Vagina (tissue), 2 donors: Measurements from ENCODE around the gene VAMP2. TPM values are rescaled to one million over a fixed set of nuclear protein-coding genes. Genes with fewer than 3 reads are reported as not detected.

Source experiments
- DNase-seq, 2 donors: peaks; one replicate each; pipeline ENCODE4 v3.0.0-alpha.2; 2017; ENCODE audit errors: extremely low spot score in 2 of 2
- H3K27ac ChIP-seq: fragments of 200-600 bp; sonication (generic); one replicate; pipeline ENCODE4 v1.5.1; 2019
- H3K27me3 ChIP-seq: fragments of 200-600 bp; sonication (generic); one replicate; pipeline ENCODE4 v1.5.1; 2019
- H3K36me3 ChIP-seq, 2 donors: fragments of 200-600 bp; sonication (generic); one replicate each; pipeline ENCODE4 v1.5.1; 2017 to 2019
- H3K4me1 ChIP-seq: fragments of 200-600 bp; sonication (generic); one replicate; pipeline ENCODE4 v1.5.1; 2019
- H3K4me3 ChIP-seq, 2 donors: fragments of 200-600 bp; sonication (generic); 1 replicate in 1 of 2; 2 replicates in 1 of 2; pipeline ENCODE4 v1.5.1; 2016 to 2019
- H3K9me3 ChIP-seq: fragments of 200-600 bp; sonication (generic); one replicate; pipeline ENCODE4 v1.5.1; 2019
- CTCF ChIP-seq, 3 experiments: fragments of 450-650 bp in 2 of 3; fragments of 200-600 bp in 1 of 3; sonication (generic) in 1 of 3; IDR thresholded peaks; one replicate each; pipeline ENCODE4 v1.5.1; 2017 to 2019; ENCODE audit warnings: antibody characterized with exemption in 3 of 3, mild to moderate bottlenecking in 2 of 3, moderate library complexity in 2 of 3
- POLR2A ChIP-seq, 2 donors: fragments of 450-650 bp; IDR thresholded peaks; one replicate each; pipeline ENCODE4 v1.6.1; 2017; ENCODE audit warnings: antibody characterized with exemption in 2 of 2, mild to moderate bottlenecking in 2 of 2, moderate library complexity in 2 of 2
- POLR2AphosphoS5 ChIP-seq, 2 donors: sonication (generic); formaldehyde crosslinking; IDR thresholded peaks; one replicate each; pipeline ENCODE4 v1.9.0; 2017; ENCODE audit warnings: antibody characterized with exemption in 2 of 2, mild to moderate bottlenecking in 2 of 2, low read depth in 1 of 2; ENCODE audit not compliant: insufficient read depth in 1 of 2
- intact Hi-C: fragments of 100-400 bp; cut with DNase I; formaldehyde crosslinking; loops from one replicate; pipeline ENCODE4 v1.15.1; 2023
- total RNA-seq: library from RNA; depleted of rRNA; stranded (reverse); fragments of >200 nt; gene quantifications from one replicate; pipeline ENCODE4 v1.2.3, GENCODE V29; 2016

VAMP2 gene
- total RNA-seq, 1 donor from 2014 or later = 35.6 TPM

- no peak for DNase-seq
- Histone ChIP-seq H3K27ac (peak overlapping the region; percentile 1), H3K36me3 (peaks cover 22 to 82% of the 10 kb centered on the region in 2 donors), H3K4me1 (peaks cover 23% of the 10 kb centered on the region), H3K9me3 (no peaks in the 10 kb centered on the region), H3K27me3 (no peaks in the 10 kb centered on the region), H3K4me3 (no peak overlapping the region)
- intact Hi-C loops = no loop called here
- TF ChIP-seq CTCF (IDR thresholded peaks at IDR 0.05) (no peak), POLR2AphosphoS5 (IDR thresholded peaks at IDR 0.05; ENCODE audit: insufficient read depth in 1 of 2, low read depth in 1 of 2) (peak in 1 of 2 donors; percentile 20)
Observed at GRCh38 chr17:8142158-8142886, 20.4 kb downstream of the VAMP2 start.

GRCh38 chr17:8141741-8142140 is 21.0 kb downstream of the VAMP2 start:
- Histone ChIP-seq H3K27ac (peak overlapping the region; percentile 1), H3K4me3 (no peak overlapping the region), H3K9me3 (no peaks in the 10 kb centered on the region), H3K27me3 (no peaks in the 10 kb centered on the region), H3K4me1 (peaks cover 23% of the 10 kb centered on the region), H3K36me3 (peaks cover 19 to 76% of the 10 kb centered on the region in 2 donors)
- TF ChIP-seq CTCF (IDR thresholded peaks at IDR 0.05) = no peak
- TF ChIP-seq POLR2A (IDR thresholded peaks at IDR 0.05) = no peak
- no peak for TF ChIP-seq POLR2AphosphoS5 (IDR thresholded peaks at IDR 0.05; ENCODE audit: insufficient read depth in 1 of 2, low read depth in 1 of 2)
- intact Hi-C loops = no loop called here
- no peak for DNase-seq

- no peaks in the 10 kb centered on the region for H3K9me3 ChIP-seq
- intact Hi-C loops = no loop called here
- peak in 1 of 2 donors; percentile 2 for TF ChIP-seq POLR2AphosphoS5 (IDR thresholded peaks at IDR 0.05; ENCODE audit: insufficient read depth in 1 of 2, low read depth in 1 of 2)
- TF ChIP-seq POLR2A (IDR thresholded peaks at IDR 0.05) = no peak
- no peak for DNase-seq
- H3K27ac ChIP-seq = peak overlapping the region; percentile 94
- no peak overlapping the region for H3K4me3 ChIP-seq
- H3K4me1 ChIP-seq = peaks cover 23% of the 10 kb centered on the region
- H3K36me3 ChIP-seq = peaks cover 14 to 69% of the 10 kb centered on the region in 2 donors
- no peaks in the 10 kb centered on the region for H3K27me3 ChIP-seq
Observed at GRCh38 chr17:8141045-8141444, 21.7 kb downstream of the VAMP2 start.

GRCh38 chr17:8140065-8141029 is 22.4 kb downstream of the VAMP2 start:
- Histone ChIP-seq H3K27ac (peak overlapping the region; percentile 94), H3K4me3 (no peak overlapping the region), H3K4me1 (peaks cover 23% of the 10 kb centered on the region), H3K27me3 (no peaks in the 10 kb centered on the region), H3K9me3 (no peaks in the 10 kb centered on the region), H3K36me3 (peaks cover 12 to 62% of the 10 kb centered on the region in 2 donors)
- DNase-seq = no peak
- TF ChIP-seq CTCF (IDR thresholded peaks at IDR 0.05) (no peak), POLR2AphosphoS5 (IDR thresholded peaks at IDR 0.05; ENCODE audit: insufficient read depth in 1 of 2, low read depth in 1 of 2) (peak in 1 of 2 donors; percentile 49), POLR2A (IDR thresholded peaks at IDR 0.05) (no peak)
- intact Hi-C loops = no loop called here

- Histone ChIP-seq H3K4me1 (peaks cover 23% of the 10 kb centered on the region), H3K4me3 (peak overlapping the region; percentile 26 to 29), H3K9me3 (no peaks in the 10 kb centered on the region), H3K27ac (peak overlapping the region; percentile 94), H3K36me3 (peaks cover 3 to 47% of the 10 kb centered on the region in 2 donors), H3K27me3 (no peaks in the 10 kb centered on the region)
- no peak for DNase-seq
- TF ChIP-seq POLR2AphosphoS5 (IDR thresholded peaks at IDR 0.05; ENCODE audit: insufficient read depth in 1 of 2, low read depth in 1 of 2) (peak; percentile 94 to 97), CTCF (IDR thresholded peaks at IDR 0.05) (peak; percentile 71 to 92 (median 83)), POLR2A (IDR thresholded peaks at IDR 0.05) (peak in 1 of 2 donors; percentile 52)
- intact Hi-C loops = no loop called here
Observed at GRCh38 chr17:8138672-8139371, 23.9 kb downstream of the VAMP2 start.
